OCI-LY7 (cell line): ENCODE data around the gene CFAP74. TPM values are rescaled to one million over a fixed set of nuclear protein-coding genes. Genes with fewer than 3 reads are reported as not detected.

Source experiments
- BruUV-seq: library from RNA; stranded (reverse); fragments of 400-500 nt; replicated peaks from 2 replicates; lab custom pipeline; 2021; lab: Mats Ljungman, UMichigan
- CTCF ChIA-PET: fragments of 300-600 bp; sonication (Branson Sonifier 250); formaldehyde crosslinking; loops from one replicate; lab custom pipeline; 2022; ENCODE audit warnings: antibody characterized with exemption; ENCODE audit not compliant: unreplicated experiment; lab: Charles Lee
- POLR2A ChIA-PET: fragments of 300-600 bp; sonication (Branson Sonifier 250); formaldehyde crosslinking; loops from one replicate; lab custom pipeline; 2022; ENCODE audit warnings: antibody characterized with exemption; lab: Charles Lee
- DNase-seq: peaks from one replicate; pipeline ENCODE4 v3.0.0-alpha.2; 2015; ENCODE audit warnings: low spot score
- H2AFZ ChIP-seq: fragments of 200-600 bp; sonication (generic), shearing (Covaris generic); 2 replicates; pipeline ENCODE4 v1.6.1; 2014; ENCODE audit warnings: mild to moderate bottlenecking, antibody characterized with exemption, low read length, moderate library complexity
- H3K27ac ChIP-seq: fragments of 200-600 bp; sonication (generic); 2 replicates; pipeline ENCODE4 v1.5.1; 2014; ENCODE audit warnings: mixed run types, low read depth, mild to moderate bottlenecking, moderate library complexity, low read length, inconsistent platforms; ENCODE audit not compliant: poor library complexity, severe bottlenecking
- H3K36me3 ChIP-seq: fragments of 200-600 bp; sonication (generic); 2 replicates; pipeline ENCODE4 v1.6.1; 2014; ENCODE audit warnings: mild to moderate bottlenecking, antibody characterized with exemption, low read length, moderate library complexity, mixed read lengths; ENCODE audit not compliant: insufficient read depth
- H3K4me1 ChIP-seq: fragments of 200-600 bp; sonication (generic); 2 replicates; pipeline ENCODE4 v1.5.1; 2014; ENCODE audit warnings: mild to moderate bottlenecking, low read length; ENCODE audit not compliant: insufficient read depth, poor library complexity, severe bottlenecking
- H3K4me2 ChIP-seq: fragments of 200-600 bp; sonication (generic); 2 replicates; pipeline ENCODE4 v1.6.1; 2014; ENCODE audit warnings: mild to moderate bottlenecking, low read length
- H3K4me3 ChIP-seq: fragments of 200-600 bp; sonication (generic); 2 replicates; pipeline ENCODE4 v1.5.1; 2014; ENCODE audit warnings: mild to moderate bottlenecking, low read depth, low read length; ENCODE audit not compliant: poor library complexity, severe bottlenecking
- H3K79me2 ChIP-seq: fragments of 200-600 bp; sonication (generic); 2 replicates; pipeline ENCODE4 v1.6.1; 2016; ENCODE audit warnings: low read depth, mild to moderate bottlenecking, low read length, moderate library complexity, mixed read lengths; ENCODE audit not compliant: insufficient read depth
- H3K9me2 ChIP-seq: fragments of 200-600 bp; sonication (generic); 2 replicates; pipeline ENCODE4 v1.6.1; 2016; ENCODE audit warnings: mild to moderate bottlenecking, low read length, mixed read lengths; ENCODE audit not compliant: insufficient read depth
- H3K9me3 ChIP-seq: fragments of 200-600 bp; sonication (generic); 2 replicates; pipeline ENCODE4 v1.6.1; 2014; ENCODE audit warnings: mild to moderate bottlenecking, mixed run types, low read length, mixed read lengths
- H4K20me1 ChIP-seq: fragments of 200-600 bp; sonication (generic); 2 replicates; pipeline ENCODE4 v1.6.1; 2014; ENCODE audit warnings: mild to moderate bottlenecking, antibody characterized with exemption, low read length, moderate library complexity, mixed read lengths; ENCODE audit not compliant: insufficient read depth
- EZH2phosphoT487 ChIP-seq: fragments of 200-600 bp; sonication (generic); IDR thresholded peaks from 2 replicates; pipeline ENCODE4 v1.6.1; 2018; ENCODE audit warnings: low read depth, borderline replicate concordance, mild to moderate bottlenecking, mixed run types, antibody characterized with exemption, low read length, moderate library complexity, mixed read lengths
- intact Hi-C: fragments of 100-400 bp; cut with micrococcal nuclease; formaldehyde crosslinking; loops from one replicate; pipeline ENCODE4 v1.10.0; 2022; ENCODE audit not compliant: unreplicated experiment
- total RNA-seq, 2 experiments: library from RNA; depleted of rRNA in 1 of 2; stranded (reverse); fragments of >200 nt in 1 of 2; shearing (Covaris generic) in 1 of 2; gene quantifications; 2 replicates each; pipeline ENCODE4 v1.2.3, GENCODE V29; 2014 to 2022
- TF ChIP-seq, protein P1 (sequence below): fragments of 200-600 bp; sonication (generic); conservative IDR thresholded peaks from 2 replicates; pipeline ENCODE4 v1.5.1; 2014; ENCODE audit warnings: mild to moderate bottlenecking, antibody characterized with exemption, low read length, moderate library complexity, mixed read lengths

CFAP74 gene
- total RNA-seq, 2 experiments from 2014 or later = not detected

DNA sequence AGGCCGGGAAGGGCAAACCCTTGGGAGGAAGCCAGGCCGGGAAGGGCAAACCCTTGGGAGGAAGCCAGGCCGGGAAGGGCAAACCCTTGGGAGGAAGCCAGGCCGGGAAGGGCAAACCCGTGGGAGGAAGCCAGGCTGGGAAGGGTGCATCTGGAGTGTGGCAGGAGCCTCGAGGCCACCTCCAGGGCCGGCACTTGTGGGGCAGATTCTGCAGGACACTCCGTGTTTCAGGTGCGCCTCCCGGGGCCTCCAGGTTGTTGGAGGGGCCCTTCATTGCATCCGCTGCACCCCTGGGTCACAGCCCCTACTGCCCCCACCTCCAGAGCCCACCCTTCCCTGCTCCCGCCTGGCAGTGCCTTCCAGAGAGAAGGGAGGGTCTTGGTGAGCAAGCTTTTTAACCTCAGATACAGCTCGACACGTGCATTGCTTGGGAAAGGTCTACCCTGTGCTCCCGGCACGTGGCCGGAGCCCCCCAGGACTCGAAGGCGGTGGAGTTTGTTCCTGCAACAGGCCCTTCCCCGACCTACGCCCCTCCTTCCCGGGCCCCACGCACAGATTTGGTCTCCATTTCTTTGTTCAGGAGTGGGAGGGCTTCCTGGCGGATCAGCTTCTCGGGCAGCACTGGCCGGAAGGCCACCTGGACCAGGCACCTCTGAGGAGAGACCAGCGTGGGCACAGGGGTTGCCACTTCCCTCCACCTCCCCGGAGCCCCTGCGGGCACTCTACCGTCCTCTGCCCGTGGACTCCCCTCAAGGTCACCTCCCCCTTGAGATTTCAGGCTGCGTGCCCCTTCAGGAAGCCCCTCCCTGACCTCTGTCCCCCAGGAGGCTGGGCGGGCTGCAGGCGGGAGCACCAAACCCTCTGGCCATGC lies 75.1 kb downstream of the CFAP74 start:
- Histone ChIP-seq H2AFZ (no peak overlapping the region), H3K9me3 (no peaks in the 10 kb centered on the region), H3K4me3 (no peak overlapping the region), H4K20me1 (no peaks in the 10 kb centered on the region), H3K4me2 (no peak overlapping the region), H3K36me3 (no peaks in the 10 kb centered on the region), H3K9me2 (no peaks in the 10 kb centered on the region), H3K79me2 (no peaks in the 10 kb centered on the region), H3K27ac (no peak overlapping the region), H3K4me1 (no peaks in the 10 kb centered on the region)
- ChIA-PET POLR2A (no interaction called here), CTCF (no interaction called here)
- intact Hi-C loops = no loop called here
- BruUV-seq = no TSS peak
- no peak for DNase-seq
- TF ChIP-seq EZH2phosphoT487 = no peak
- TF ChIP-seq, protein P1, sequence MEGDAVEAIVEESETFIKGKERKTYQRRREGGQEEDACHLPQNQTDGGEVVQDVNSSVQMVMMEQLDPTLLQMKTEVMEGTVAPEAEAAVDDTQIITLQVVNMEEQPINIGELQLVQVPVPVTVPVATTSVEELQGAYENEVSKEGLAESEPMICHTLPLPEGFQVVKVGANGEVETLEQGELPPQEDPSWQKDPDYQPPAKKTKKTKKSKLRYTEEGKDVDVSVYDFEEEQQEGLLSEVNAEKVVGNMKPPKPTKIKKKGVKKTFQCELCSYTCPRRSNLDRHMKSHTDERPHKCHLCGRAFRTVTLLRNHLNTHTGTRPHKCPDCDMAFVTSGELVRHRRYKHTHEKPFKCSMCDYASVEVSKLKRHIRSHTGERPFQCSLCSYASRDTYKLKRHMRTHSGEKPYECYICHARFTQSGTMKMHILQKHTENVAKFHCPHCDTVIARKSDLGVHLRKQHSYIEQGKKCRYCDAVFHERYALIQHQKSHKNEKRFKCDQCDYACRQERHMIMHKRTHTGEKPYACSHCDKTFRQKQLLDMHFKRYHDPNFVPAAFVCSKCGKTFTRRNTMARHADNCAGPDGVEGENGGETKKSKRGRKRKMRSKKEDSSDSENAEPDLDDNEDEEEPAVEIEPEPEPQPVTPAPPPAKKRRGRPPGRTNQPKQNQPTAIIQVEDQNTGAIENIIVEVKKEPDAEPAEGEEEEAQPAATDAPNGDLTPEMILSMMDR = no peak

DNA sequence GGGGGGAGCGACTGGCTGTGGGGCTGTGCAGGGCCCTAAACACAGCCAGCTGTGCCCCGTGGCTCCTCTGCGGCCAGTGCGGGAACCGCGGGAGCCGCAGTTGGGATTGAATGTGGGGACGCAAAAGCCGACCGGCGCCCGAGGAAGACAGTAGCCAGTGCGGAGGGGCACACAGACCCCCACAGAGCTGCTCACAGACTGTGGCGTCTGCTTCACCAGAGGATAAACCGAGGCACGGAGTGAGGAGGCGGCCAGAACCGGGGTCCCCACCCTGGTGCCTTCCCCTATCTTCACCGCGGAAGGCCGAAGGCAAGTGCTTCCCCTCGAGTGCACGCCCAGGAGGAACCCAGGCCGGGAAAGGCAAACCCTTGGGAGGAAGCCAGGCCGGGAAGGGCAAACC lies 75.8 kb downstream of the CFAP74 start:
- no peaks in the 10 kb centered on the region for H3K79me2 ChIP-seq
- no peak for TF ChIP-seq EZH2phosphoT487
- TF ChIP-seq, protein P1 = no peak
- H3K36me3 ChIP-seq = no peaks in the 10 kb centered on the region
- POLR2A ChIA-PET = interaction anchor here (1.0 kb wide), 1 partner anchor 14 kb away, joined by 3 read pairs; no protein-coding TSS in a partner anchor
- H3K27ac ChIP-seq = no peak overlapping the region
- CTCF ChIA-PET = no interaction called here
- no peaks in the 10 kb centered on the region for H3K9me3 ChIP-seq
- BruUV-seq = no TSS peak
- no peaks in the 10 kb centered on the region for H4K20me1 ChIP-seq
- intact Hi-C loops = no loop called here
- H3K9me2 ChIP-seq = no peaks in the 10 kb centered on the region
- no peak overlapping the region for H3K4me2 ChIP-seq
- H3K4me3 ChIP-seq = no peak overlapping the region
- no peak overlapping the region for H2AFZ ChIP-seq
- DNase-seq = no peak
- H3K4me1 ChIP-seq = no peaks in the 10 kb centered on the region
